ENCODE data around the gene C20orf204. TPM values are rescaled to one million over a fixed set of nuclear protein-coding genes. Genes with fewer than 3 reads are reported as not detected.

C20orf204 gene
- total and polyA plus RNA-seq, 2 of the 4 experiments (the other 2 are of a cell fraction), result 0.09 to 0.18 TPM

- no peak overlapping the region for H3K14ac ChIP-seq (replicated peaks; ENCODE audit: low read depth, low read length)
- H4K91ac ChIP-seq (ENCODE audit: insufficient read depth, low read depth, low read length), result no peak overlapping the region
- intact Hi-C loops (cut with micrococcal nuclease) (no loop called here), dilution Hi-C loops (cut with HindIII; ENCODE audit: low sequenced_read_pairs, unreplicated experiment) (no loop called here), in situ Hi-C loops (cut with MboI; ENCODE audit: low sequenced_read_pairs) (no loop called here)
- no peak overlapping the region for H3K4me3 ChIP-seq (ENCODE audit: insufficient read depth, low read depth, low read length)
- no peak overlapping the region for H2AFZ ChIP-seq (replicated peaks; ENCODE audit: low read length, poor library complexity)
- H3K9ac ChIP-seq (ENCODE audit: low read depth, low read length), result no peak overlapping the region
- peaks cover 20% of the 10 kb centered on the region for H3K4me1 ChIP-seq (ENCODE audit: control insufficient read depth, insufficient read depth, low read length)
- H3K56ac ChIP-seq (ENCODE audit: extremely low read depth, insufficient read depth, low read length), result no peak overlapping the region
- peaks cover 15% of the 10 kb centered on the region for H4K20me1 ChIP-seq (ENCODE audit: insufficient read depth, low read length)
- H3K9me1 ChIP-seq (ENCODE audit: insufficient read depth, low read length), result peaks cover 13% of the 10 kb centered on the region
- no peak overlapping the region for H2BK15ac ChIP-seq (ENCODE audit: low read depth, low read length)
- no TSS peak for BruUV-seq (replicated peaks)
- H2AK5ac ChIP-seq (ENCODE audit: low read depth, low read length), result no peak overlapping the region
- no peak for DNase-seq
- no peaks in the 10 kb centered on the region for H3K27me3 ChIP-seq (ENCODE audit: control insufficient read depth, insufficient read depth, low read length)
- 86% methylated on average over 7 of the region's 12 CpGs; no CpG with 5 or more reads in 1 of the 2 experiments for WGBS, 2 experiments (ENCODE audit: extremely low coverage in 2 of 2, insufficient read length in 1 of 2)
- no peak overlapping the region for H3K27ac ChIP-seq (ENCODE audit: insufficient read depth, low read length)
- POLR2A ChIA-PET (ENCODE audit: unreplicated experiment), result no interaction called here
- no peak overlapping the region for H2BK20ac ChIP-seq (ENCODE audit: low read depth, low read length)
- no peak overlapping the region for H4K8ac ChIP-seq (ENCODE audit: low read depth in 2 of 2, low read length in 2 of 2)
- H3K36me3 ChIP-seq (ENCODE audit: control insufficient read depth, insufficient read depth, low read length), result peaks cover 11% of the 10 kb centered on the region; the same call in 1 of the 2 replicates
- no peak overlapping the region for H4K5ac ChIP-seq (ENCODE audit: low read depth, low read length)
- no peak for ATAC-seq (ENCODE audit: low read depth)
- peak overlapping the region; percentile 81 for H2AK9ac ChIP-seq (replicated peaks; ENCODE audit: low read depth, low read length, poor library complexity)
- peaks cover 7 to 31% of the 10 kb centered on the region in 2 experiments; a peak in 3 of 4 replicates for H3K79me1 ChIP-seq (ENCODE audit: low read depth in 1 of 2, low read length in 2 of 2)
- H3K4ac ChIP-seq (ENCODE audit: low read depth, low read length), result no peak overlapping the region
- TF ChIP-seq POLR2A (IDR thresholded peaks at IDR 0.05; ENCODE audit: low read depth, low read length) (no peak), SMC3 (IDR thresholded peaks at IDR 0.05; ENCODE audit: low read depth, low read length) (no peak), RCOR1 (IDR thresholded peaks at IDR 0.05; ENCODE audit: insufficient replicate concordance, low read length) (no peak), FOS (IDR thresholded peaks at IDR 0.05; ENCODE audit: low read depth, low read length) (no peak), RAD21 (IDR thresholded peaks at IDR 0.05; ENCODE audit: low read length) (no peak)
- H2BK120ac ChIP-seq (ENCODE audit: low read depth, low read length), result no peak overlapping the region
- H3K23ac ChIP-seq (ENCODE audit: low read depth, low read length), result no peak overlapping the region
- no peak overlapping the region for H2BK5ac ChIP-seq (ENCODE audit: low read depth, low read length, poor library complexity, severe bottlenecking)
- H3K4me2 ChIP-seq (ENCODE audit: low read depth, low read length), result no peak overlapping the region
- no peaks in the 10 kb centered on the region for H3K9me3 ChIP-seq (ENCODE audit: control insufficient read depth, insufficient read depth, low read length)
- CTCF ChIA-PET, result no interaction called here
- no peak overlapping the region for H3K18ac ChIP-seq (ENCODE audit: low read depth, low read length)
Observed at GRCh38 chr20:64067733-64068307, 31.8 kb downstream of the C20orf204 start.

Data from IMR-90 (cell line).